Keratinocyte (primary cell): ENCODE measurements around the gene PRDX2. TPM values are rescaled to one million over a fixed set of nuclear protein-coding genes. Genes with fewer than 3 reads are reported as not detected.
A peak's percentile ranks its signal among the peaks of the same experiment; 100 is the strongest.

ENCODE experiments used
- DNase-seq: peaks from one replicate; pipeline ENCODE4 v3.0.0-alpha.2; 2011; ENCODE audit warnings: low read depth, missing footprints, low spot score
- FAIRE-seq: peaks from 2 replicates; lab custom pipeline; 2011; peaks lifted over from hg19 to GRCh38; lab: Jason Lieb, UNC
- H2AFZ ChIP-seq: 2 replicates; pipeline ENCODE4 v1.6.0; 2012; ENCODE audit warnings: low read length, control low read depth, inconsistent platforms; ENCODE audit not compliant: control insufficient read depth
- H3K27ac ChIP-seq: 2 replicates; pipeline ENCODE4 v1.5.1; 2011; ENCODE audit warnings: low read length; ENCODE audit not compliant: control insufficient read depth, insufficient read depth
- H3K27me3 ChIP-seq: 3 replicates; pipeline ENCODE4 v1.6.0; 2011; ENCODE audit warnings: low read length; ENCODE audit not compliant: control insufficient read depth, insufficient read depth; ENCODE audit errors: extremely low read depth
- H3K36me3 ChIP-seq, 2 experiments: 2 replicates in 1 of 2; 3 replicates in 1 of 2; pipeline ENCODE4 v1.5.1; 2011; ENCODE audit warnings: low read length in 2 of 2, mild to moderate bottlenecking in 1 of 2; ENCODE audit not compliant: control insufficient read depth in 2 of 2, insufficient read depth in 2 of 2; ENCODE audit errors: extremely low read depth in 1 of 2
- H3K4me1 ChIP-seq: 3 replicates; pipeline ENCODE4 v1.5.1; 2011; ENCODE audit warnings: low read length; ENCODE audit not compliant: control insufficient read depth, insufficient read depth; ENCODE audit errors: extremely low read depth
- H3K4me2 ChIP-seq: 3 replicates; pipeline ENCODE4 v1.6.0; 2011; ENCODE audit warnings: low read depth, low read length; ENCODE audit not compliant: control insufficient read depth, insufficient read depth; ENCODE audit errors: extremely low read depth
- H3K4me3 ChIP-seq, 3 experiments: fragments of 200-600 bp in 1 of 3; sonication (generic) in 1 of 3; 2 replicates in 2 of 3; 3 replicates in 1 of 3; pipeline ENCODE4 v1.5.1; 2011 to 2016; ENCODE audit warnings: low read length in 3 of 3, mild to moderate bottlenecking in 3 of 3, control low read depth in 2 of 3, inconsistent platforms in 1 of 3, low read depth in 1 of 3, mixed read lengths in 1 of 3, mixed run types in 1 of 3, moderate library complexity in 1 of 3; ENCODE audit not compliant: control insufficient read depth in 2 of 3, insufficient read depth in 2 of 3; ENCODE audit errors: extremely low read depth in 1 of 3
- H3K79me2 ChIP-seq: 2 replicates; pipeline ENCODE4 v1.6.0; 2012; ENCODE audit warnings: low read length; ENCODE audit not compliant: control insufficient read depth, insufficient read depth
- H3K9ac ChIP-seq: 3 replicates; pipeline ENCODE4 v1.6.0; 2011; ENCODE audit warnings: low read length; ENCODE audit not compliant: control insufficient read depth, insufficient read depth; ENCODE audit errors: extremely low read depth
- H3K9me1 ChIP-seq: 3 replicates; pipeline ENCODE4 v1.6.0; 2011; ENCODE audit warnings: low read length; ENCODE audit not compliant: control insufficient read depth, insufficient read depth; ENCODE audit errors: extremely low read depth
- H3K9me3 ChIP-seq: 2 replicates; pipeline ENCODE4 v1.5.1; 2012; ENCODE audit warnings: low read depth, low read length; ENCODE audit not compliant: control insufficient read depth
- H4K20me1 ChIP-seq: 3 replicates; pipeline ENCODE4 v1.6.0; 2011; ENCODE audit warnings: low read length; ENCODE audit not compliant: control insufficient read depth, insufficient read depth; ENCODE audit errors: extremely low read depth
- EZH2 ChIP-seq: IDR thresholded peaks from one replicate; pipeline ENCODE4 v1.6.1; 2012; ENCODE audit warnings: inconsistent platforms, mild to moderate bottlenecking, low read length, moderate library complexity
- dilution Hi-C: fragments of 300-500 bp; cut with MboI; formaldehyde crosslinking; loops from one replicate; pipeline ENCODE4 v1.7.0; 2020; ENCODE audit warnings: low sequenced_read_pairs; ENCODE audit not compliant: extremely low pct_ligation_motif_present
- polyA plus RNA-seq, 5 experiments: library from polyadenylated mRNA; depleted of rRNA in 3 of 5; stranded (reverse) in 3 of 5; stranded (forward) in 1 of 5; unstranded in 1 of 5; fragments of >200 nt; gene quantifications; 1 replicate in 1 of 5; 2 replicates in 3 of 5; 3 replicates in 1 of 5; pipeline versions ENCODE4 v1.2.1 to v1.2.3, GENCODE V29; 2011 to 2012; ENCODE audit warnings: missing spikeins in 2 of 5, low read depth in 1 of 5, low replicate concordance in 1 of 5
- TF ChIP-seq, protein P1 (sequence below), 3 experiments: IDR thresholded peaks in 1 of 3; conservative IDR thresholded peaks in 1 of 3; optimal IDR thresholded peaks in 1 of 3; 2 replicates in 2 of 3; 3 replicates in 1 of 3; pipeline versions ENCODE3 to v1.5.1; 2011; ENCODE audit warnings: low read length in 3 of 3, mild to moderate bottlenecking in 3 of 3, moderate library complexity in 2 of 3, control low read depth in 1 of 3, inconsistent platforms in 1 of 3; ENCODE audit not compliant: insufficient read depth in 2 of 3; ENCODE audit errors: extremely low read depth in 1 of 3

Gene PRDX2
- polyA plus RNA-seq, 1 donor (not counting 4 experiments of a cell fraction or from before 2014, with no cell fraction given), result 154 TPM

DNA sequence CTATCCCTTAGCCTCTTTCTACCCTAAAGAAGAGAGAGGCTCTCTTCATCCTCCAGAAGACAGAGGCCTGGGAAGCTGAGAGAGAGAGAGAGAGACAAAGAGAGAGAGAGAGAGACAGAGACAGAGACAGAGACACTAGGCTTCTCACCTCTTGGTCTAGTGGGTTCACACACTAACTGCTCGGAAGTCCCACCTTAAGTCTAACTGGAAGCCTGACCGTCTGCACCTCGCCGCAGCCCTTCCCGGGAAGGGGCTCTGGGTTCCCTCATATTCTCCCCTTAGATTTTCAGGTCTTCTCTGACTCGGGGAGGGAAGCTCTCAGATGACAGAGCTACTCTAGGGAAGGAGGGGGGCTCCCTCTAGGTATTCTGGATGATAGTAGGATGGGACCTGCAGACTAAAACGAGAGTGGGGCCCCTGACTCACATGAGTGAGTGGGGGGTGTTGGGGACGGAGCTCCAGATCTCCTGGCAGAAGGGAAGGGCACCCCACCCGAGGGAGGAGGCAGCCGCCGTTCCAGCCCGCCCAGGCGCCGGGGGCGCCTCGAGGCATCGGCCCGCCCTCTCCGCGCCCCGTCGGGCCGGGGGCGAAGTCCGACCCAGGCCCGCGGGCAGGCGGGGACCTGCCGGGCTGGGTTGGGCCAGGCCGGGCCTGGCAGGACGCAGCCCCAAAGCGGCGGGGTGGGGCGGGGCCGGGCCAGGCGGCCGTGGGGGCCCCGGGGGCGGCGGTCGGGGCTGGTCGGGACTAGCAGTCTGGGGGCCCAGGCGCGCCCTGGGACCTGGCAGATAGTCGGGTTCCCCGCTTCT, 12.3 kb downstream of the PRDX2 start:
- H3K4me1 ChIP-seq, result peaks cover 55% of the 10 kb centered on the region
- FAIRE-seq (no peak), DNase-seq (no peak)
- peak overlapping the region; percentile 98 for H3K27ac ChIP-seq
- H3K9me3 ChIP-seq, result no peaks in the 10 kb centered on the region
- H4K20me1 ChIP-seq, result peaks cover 11% of the 10 kb centered on the region
- H2AFZ ChIP-seq, result peak overlapping the region; percentile 46
- peak overlapping the region; percentile 97 for H3K9ac ChIP-seq
- no peaks in the 10 kb centered on the region for H3K9me1 ChIP-seq
- H3K27me3 ChIP-seq, result no peaks in the 10 kb centered on the region
- H3K36me3 ChIP-seq, result no peaks in the 10 kb centered on the region
- TF ChIP-seq, protein P1, sequence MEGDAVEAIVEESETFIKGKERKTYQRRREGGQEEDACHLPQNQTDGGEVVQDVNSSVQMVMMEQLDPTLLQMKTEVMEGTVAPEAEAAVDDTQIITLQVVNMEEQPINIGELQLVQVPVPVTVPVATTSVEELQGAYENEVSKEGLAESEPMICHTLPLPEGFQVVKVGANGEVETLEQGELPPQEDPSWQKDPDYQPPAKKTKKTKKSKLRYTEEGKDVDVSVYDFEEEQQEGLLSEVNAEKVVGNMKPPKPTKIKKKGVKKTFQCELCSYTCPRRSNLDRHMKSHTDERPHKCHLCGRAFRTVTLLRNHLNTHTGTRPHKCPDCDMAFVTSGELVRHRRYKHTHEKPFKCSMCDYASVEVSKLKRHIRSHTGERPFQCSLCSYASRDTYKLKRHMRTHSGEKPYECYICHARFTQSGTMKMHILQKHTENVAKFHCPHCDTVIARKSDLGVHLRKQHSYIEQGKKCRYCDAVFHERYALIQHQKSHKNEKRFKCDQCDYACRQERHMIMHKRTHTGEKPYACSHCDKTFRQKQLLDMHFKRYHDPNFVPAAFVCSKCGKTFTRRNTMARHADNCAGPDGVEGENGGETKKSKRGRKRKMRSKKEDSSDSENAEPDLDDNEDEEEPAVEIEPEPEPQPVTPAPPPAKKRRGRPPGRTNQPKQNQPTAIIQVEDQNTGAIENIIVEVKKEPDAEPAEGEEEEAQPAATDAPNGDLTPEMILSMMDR (optimal IDR thresholded peaks at IDR 0.05 in 1 of 3, IDR thresholded peaks at IDR 0.05 in 1 of 3, conservative IDR thresholded peaks at IDR 0.05 in 1 of 3; ENCODE audit: extremely low read depth in 1 of 3, insufficient read depth in 2 of 3, low read length in 3 of 3), result no peak
- TF ChIP-seq EZH2, result no peak
- H3K4me3 ChIP-seq, result peak overlapping the region; percentile 48 to 73 (median 49)
- dilution Hi-C loops, result no loop called here
- H3K79me2 ChIP-seq, result peaks cover 19% of the 10 kb centered on the region
- peak overlapping the region; percentile 99 for H3K4me2 ChIP-seq

DNA sequence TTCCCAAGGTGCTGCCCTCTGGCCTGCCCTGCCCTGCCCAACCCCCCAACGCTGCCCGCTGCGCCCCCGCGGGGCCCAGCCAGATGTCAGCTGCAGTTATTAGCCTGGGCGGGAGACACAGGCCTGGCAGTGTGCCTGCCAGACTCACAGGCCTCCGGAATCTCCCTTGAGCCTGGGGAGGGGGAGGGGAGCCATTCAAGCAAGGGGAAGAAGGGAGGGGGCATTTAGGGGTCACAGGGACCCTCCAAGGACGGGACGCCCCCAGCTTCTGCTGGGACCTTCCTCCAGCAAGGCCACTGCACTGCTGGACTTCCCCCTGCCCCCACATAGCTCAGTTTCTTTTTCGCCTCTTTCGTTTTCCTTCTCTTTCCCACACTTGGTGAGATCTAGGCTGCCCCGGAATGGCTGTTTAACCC, 12.9 kb downstream of the PRDX2 start:
- peak overlapping the region; percentile 98 for H3K27ac ChIP-seq
- no peak for DNase-seq
- TF ChIP-seq, protein P1 (optimal IDR thresholded peaks at IDR 0.05 in 1 of 3, IDR thresholded peaks at IDR 0.05 in 1 of 3, conservative IDR thresholded peaks at IDR 0.05 in 1 of 3; ENCODE audit: extremely low read depth in 1 of 3, insufficient read depth in 2 of 3, low read length in 3 of 3), result peak in 1 of 3 experiments; percentile 19
- no peak for TF ChIP-seq EZH2

More for the DNA sequence above, 12.9 kb downstream of the PRDX2 start:
- Histone ChIP-seq H3K9me3 (no peaks in the 10 kb centered on the region), H3K27me3 (no peaks in the 10 kb centered on the region), H3K36me3 (no peaks in the 10 kb centered on the region), H4K20me1 (peaks cover 11% of the 10 kb centered on the region), H3K4me1 (peaks cover 58% of the 10 kb centered on the region), H3K4me3 (peak overlapping the region in 2 of 3 experiments; percentile 48 to 49), H3K9me1 (no peaks in the 10 kb centered on the region), H2AFZ (peak overlapping the region; percentile 46), H3K9ac (peak overlapping the region; percentile 97), H3K4me2 (peak overlapping the region; percentile 99), H3K79me2 (peaks cover 19% of the 10 kb centered on the region)
- FAIRE-seq, result no peak
- dilution Hi-C loops, result no loop called here
